IMR-90 (cell line): Measurements from ENCODE around the gene CCDC137. TPM values are rescaled to one million over a fixed set of nuclear protein-coding genes. Genes with fewer than 3 reads are reported as not detected.

ENCODE experiments used
- ATAC-seq: fragments of 200-7000 bp; cut with Tn5 transposase; 2 replicates; pipeline ENCODE4 v1.9.1; 2020; ENCODE audit warnings: low read depth, mild to moderate bottlenecking, moderate library complexity
- BruUV-seq: library from RNA; stranded (reverse); fragments of 400-500 nt; replicated peaks from 2 replicates; lab custom pipeline; 2021; lab: Mats Ljungman, UMichigan
- CTCF ChIA-PET: fragments of 300-600 bp; formaldehyde crosslinking; extraction: SDS; loops from one replicate; lab custom pipeline; 2021; ENCODE audit warnings: antibody characterized with exemption; lab: Yijun Ruan, JAX
- POLR2A ChIA-PET: fragments of 300-600 bp; sonication (Branson Sonifier 250); formaldehyde crosslinking; loops from one replicate; lab custom pipeline; 2022; ENCODE audit warnings: antibody characterized with exemption; ENCODE audit not compliant: unreplicated experiment; lab: Charles Lee
- DNase-seq: peaks from one replicate; pipeline ENCODE4 v3.0.0; 2013
- H2AFZ ChIP-seq: replicated peaks from 2 replicates; pipeline ENCODE3; 2013; ENCODE audit warnings: low read length, mild to moderate bottlenecking; ENCODE audit not compliant: poor library complexity
- H2AK5ac ChIP-seq: 2 replicates; pipeline ENCODE4 v1.6.1; 2013; ENCODE audit warnings: low read depth, low read length, inconsistent platforms
- H2AK9ac ChIP-seq: replicated peaks from 2 replicates; pipeline ENCODE3; 2013; ENCODE audit warnings: mild to moderate bottlenecking, low read depth, low read length, moderate library complexity; ENCODE audit not compliant: poor library complexity
- H2BK120ac ChIP-seq: 2 replicates; pipeline ENCODE4 v1.6.1; 2013; ENCODE audit warnings: low read depth, low read length, inconsistent platforms
- H2BK15ac ChIP-seq: 3 replicates; pipeline ENCODE4 v1.6.1; 2013; ENCODE audit warnings: low read depth, low read length, inconsistent platforms
- H2BK20ac ChIP-seq: 2 replicates; pipeline ENCODE4 v1.6.1; 2013; ENCODE audit warnings: low read depth, mild to moderate bottlenecking, inconsistent platforms, low read length, moderate library complexity
- H2BK5ac ChIP-seq: 2 replicates; pipeline ENCODE4 v1.6.1; 2013; ENCODE audit warnings: mild to moderate bottlenecking, low read depth, low read length, inconsistent platforms; ENCODE audit not compliant: poor library complexity, severe bottlenecking
- H3K14ac ChIP-seq: replicated peaks from 2 replicates; pipeline ENCODE4 v1.6.1; 2013; ENCODE audit warnings: low read depth, low read length, inconsistent platforms
- H3K18ac ChIP-seq: 2 replicates; pipeline ENCODE4 v1.6.1; 2013; ENCODE audit warnings: low read depth, low read length, control low read depth
- H3K23ac ChIP-seq: 2 replicates; pipeline ENCODE4 v1.6.1; 2013; ENCODE audit warnings: low read depth, low read length, inconsistent platforms
- H3K27ac ChIP-seq: 2 replicates; pipeline ENCODE4 v1.5.1; 2013; ENCODE audit warnings: mild to moderate bottlenecking, control low read depth, low read length; ENCODE audit not compliant: insufficient read depth
- H3K27me3 ChIP-seq: 2 replicates; pipeline ENCODE4 v1.6.1; 2013; ENCODE audit warnings: low read length; ENCODE audit not compliant: control insufficient read depth, insufficient read depth
- H3K36me3 ChIP-seq: 2 replicates; pipeline ENCODE4 v1.6.1; 2013; ENCODE audit warnings: low read length, mixed read lengths; ENCODE audit not compliant: control insufficient read depth, insufficient read depth
- H3K4ac ChIP-seq: 2 replicates; pipeline ENCODE4 v1.6.1; 2013; ENCODE audit warnings: low read depth, low read length, inconsistent platforms
- H3K4me1 ChIP-seq: 2 replicates; pipeline ENCODE4 v1.6.1; 2013; ENCODE audit warnings: low read length, mixed read lengths; ENCODE audit not compliant: control insufficient read depth, insufficient read depth
- H3K4me2 ChIP-seq: 2 replicates; pipeline ENCODE4 v1.6.1; 2013; ENCODE audit warnings: low read depth, mild to moderate bottlenecking, control low read depth, low read length, moderate library complexity
- H3K4me3 ChIP-seq: 2 replicates; pipeline ENCODE4 v1.5.1; 2013; ENCODE audit warnings: low read depth, mild to moderate bottlenecking, control low read depth, low read length, moderate library complexity; ENCODE audit not compliant: insufficient read depth
- H3K56ac ChIP-seq: 2 replicates; pipeline ENCODE4 v1.6.1; 2013; ENCODE audit warnings: low read length, inconsistent platforms; ENCODE audit not compliant: insufficient read depth; ENCODE audit errors: extremely low read depth
- H3K79me1 ChIP-seq, 2 experiments: 2 replicates each; pipeline ENCODE4 v1.6.1; 2013; ENCODE audit warnings: low read length in 2 of 2, inconsistent platforms in 1 of 2, low read depth in 1 of 2
- H3K9ac ChIP-seq: 2 replicates; pipeline ENCODE4 v1.6.1; 2013; ENCODE audit warnings: low read depth, low read length, control low read depth
- H3K9me1 ChIP-seq: 2 replicates; pipeline ENCODE4 v1.6.1; 2013; ENCODE audit warnings: low read length, inconsistent platforms; ENCODE audit not compliant: insufficient read depth
- H3K9me3 ChIP-seq: 2 replicates; pipeline ENCODE4 v1.6.1; 2013; ENCODE audit warnings: low read length; ENCODE audit not compliant: control insufficient read depth, insufficient read depth
- H4K20me1 ChIP-seq: 2 replicates; pipeline ENCODE4 v1.6.1; 2013; ENCODE audit warnings: low read length, inconsistent platforms; ENCODE audit not compliant: insufficient read depth
- H4K5ac ChIP-seq: 2 replicates; pipeline ENCODE4 v1.6.1; 2013; ENCODE audit warnings: mild to moderate bottlenecking, low read depth, low read length, control low read depth
- H4K8ac ChIP-seq, 2 experiments: 2 replicates each; pipeline ENCODE4 v1.6.1; 2013; ENCODE audit warnings: low read depth in 2 of 2, low read length in 2 of 2, control low read depth in 1 of 2, inconsistent platforms in 1 of 2
- H4K91ac ChIP-seq: 2 replicates; pipeline ENCODE4 v1.6.1; 2013; ENCODE audit warnings: low read depth, low read length, inconsistent platforms; ENCODE audit not compliant: insufficient read depth
- BHLHE40 ChIP-seq: fragments of 150-350 bp; IDR thresholded peaks from 2 replicates; pipeline ENCODE4 v1.6.1; 2016; ENCODE audit warnings: mild to moderate bottlenecking, low read depth, low read length
- RAD21 ChIP-seq: IDR thresholded peaks from 2 replicates; pipeline ENCODE4 v1.6.1; 2012; ENCODE audit warnings: low read length, improper control_type of control experiment
- RCOR1 ChIP-seq: IDR thresholded peaks from 2 replicates; pipeline ENCODE4 v1.6.1; 2012; ENCODE audit warnings: mild to moderate bottlenecking, low read length, improper control_type of control experiment; ENCODE audit not compliant: insufficient replicate concordance
- RFX5 ChIP-seq: IDR thresholded peaks from 2 replicates; pipeline ENCODE4 v1.8.0; 2012; ENCODE audit warnings: low read depth, mild to moderate bottlenecking, low read length, moderate library complexity
- WGBS, 2 experiments: methylation state at CpG; one replicate each; pipeline versions ENCODE4 v1.1.5 to v1.1.7; 2013; ENCODE audit warnings: missing lambda C conversion rate in 2 of 2; ENCODE audit not compliant: insufficient read length in 1 of 2; ENCODE audit errors: extremely low coverage in 2 of 2; 5-methylcytosine and 5-hydroxymethylcytosine counted together
- dilution Hi-C: fragments of 300-500 bp; cut with HindIII; formaldehyde crosslinking; loops from one replicate; pipeline ENCODE4 v1.14.3; 2018; ENCODE audit warnings: low sequenced_read_pairs; ENCODE audit not compliant: unreplicated experiment
- in situ Hi-C: fragments of 300-500 bp; cut with MboI; formaldehyde crosslinking; loops from 3 replicates; pipeline ENCODE4 v1.14.3; 2019; ENCODE audit warnings: low sequenced_read_pairs, inconsistent platforms, mixed read lengths
- intact Hi-C: fragments of 100-400 bp; cut with micrococcal nuclease; formaldehyde crosslinking; loops from 2 replicates; pipeline ENCODE4 v1.10.0; 2022
- polyA plus RNA-seq, 3 experiments: library from polyadenylated mRNA; depleted of rRNA; stranded (reverse); fragments of >200 nt; gene quantifications; 2 replicates each; pipeline ENCODE4 v1.2.3, GENCODE V29; 2012; ENCODE audit warnings: low replicate concordance in 1 of 3
- total RNA-seq: library from RNA; depleted of rRNA; stranded (reverse); fragments of >200 nt; gene quantifications from 2 replicates; pipeline ENCODE4 v1.2.3, GENCODE V29; 2012

Gene CCDC137
- total and polyA plus RNA-seq, 2 of the 4 experiments (the other 2 are of a cell fraction): 7.5 to 18.4 TPM

DNA sequence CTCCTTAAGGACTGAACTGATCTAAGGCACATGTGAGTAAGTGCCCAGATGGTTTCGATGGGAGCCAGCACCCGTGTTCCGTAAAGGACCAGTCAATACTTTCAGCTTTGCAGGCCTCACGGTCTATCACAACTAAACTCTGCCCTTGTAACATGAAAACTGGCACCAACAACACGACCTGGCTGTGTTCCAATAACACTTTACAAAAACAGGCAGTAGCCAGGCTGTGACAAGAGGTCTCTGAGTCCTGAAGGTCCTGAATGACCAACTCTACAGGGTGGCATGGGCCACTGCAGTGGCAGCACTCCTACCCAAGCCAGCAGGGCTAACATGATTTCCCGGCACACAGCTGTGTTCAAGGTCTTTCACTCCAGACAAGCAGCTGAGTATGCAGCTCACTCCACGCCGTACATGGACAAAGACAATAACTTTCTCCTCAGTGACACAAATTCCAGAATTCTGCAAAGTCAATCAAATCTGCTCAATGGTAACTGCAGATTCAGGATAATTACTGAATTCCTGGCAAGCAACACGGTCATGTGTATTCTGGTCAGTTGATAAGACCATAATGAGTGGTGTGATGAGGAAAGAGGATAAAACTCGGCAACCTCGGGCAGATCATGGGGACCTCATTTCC is 44.9 kb upstream of the CCDC137 start:
- Histone ChIP-seq H2BK20ac (no peak overlapping the region), H2AK5ac (no peak overlapping the region), H2AFZ (no peak overlapping the region), H2AK9ac (no peak overlapping the region), H3K18ac (no peak overlapping the region), H3K27me3 (no peaks in the 10 kb centered on the region), H4K5ac (no peak overlapping the region), H2BK5ac (no peak overlapping the region), H3K9ac (no peak overlapping the region), H3K23ac (no peak overlapping the region), H3K9me3 (no peaks in the 10 kb centered on the region), H3K79me1 (peaks cover 25 to 54% of the 10 kb centered on the region in 2 experiments), H3K4me2 (no peak overlapping the region), H4K8ac (no peak overlapping the region), H4K91ac (no peak overlapping the region), H3K4me1 (no peaks in the 10 kb centered on the region), H4K20me1 (peaks cover 34% of the 10 kb centered on the region), H3K9me1 (peaks cover 11% of the 10 kb centered on the region; the same call in 1 of the 2 replicates), H2BK120ac (no peak overlapping the region), H3K4me3 (no peak overlapping the region), H3K56ac (no peak overlapping the region), H3K36me3 (peaks cover 52% of the 10 kb centered on the region), H3K27ac (no peak overlapping the region), H2BK15ac (no peak overlapping the region), H3K4ac (no peak overlapping the region), H3K14ac (no peak overlapping the region)
- TF ChIP-seq RCOR1 (no peak), RAD21 (no peak), BHLHE40 (no peak), RFX5 (no peak)
- in situ Hi-C loops: no loop called here
- no TSS peak for BruUV-seq
- WGBS, 2 experiments: 68% methylated on average over 5 of the region's 11 CpGs; no CpG with 5 or more reads in 1 of the 2 experiments
- ChIA-PET POLR2A (interaction anchor here (1.0 kb wide), 1 partner anchor 14 kb away, joined by 3 read pairs; no protein-coding TSS in a partner anchor), CTCF (no interaction called here)
- intact Hi-C loops: no loop called here
- no peak for ATAC-seq
- DNase-seq: no peak
- dilution Hi-C loops: no loop called here
